ENCODE measurements around the gene DNM3.

DNM3 gene

DNA sequence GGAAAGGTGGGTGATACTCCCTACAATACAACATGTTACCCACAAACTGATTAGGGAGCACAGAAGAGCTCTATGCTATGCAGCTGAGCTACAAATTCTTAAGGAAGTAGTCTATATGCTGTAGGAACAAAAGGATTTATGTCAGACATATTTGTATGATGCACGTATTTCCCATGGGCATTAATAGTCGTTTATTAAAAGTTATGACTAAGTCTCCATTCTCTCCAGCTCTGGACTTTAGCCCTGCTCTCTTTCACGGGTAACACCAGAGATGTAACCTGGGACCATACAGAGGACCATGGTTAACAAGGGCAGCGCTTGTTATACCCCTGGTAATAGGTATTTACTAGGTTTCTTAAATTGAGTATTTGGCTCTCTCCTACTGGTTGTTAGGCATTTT is 411.0 kb downstream of the DNM3 start:
- no peak overlapping the region for H3K4me2 ChIP-seq (ENCODE audit: low read length)
- no peaks in the 10 kb centered on the region for H3K9me2 ChIP-seq (replicated peaks; ENCODE audit: control insufficient read depth, low read length)
- no peaks in the 10 kb centered on the region for H4K20me1 ChIP-seq (ENCODE audit: control insufficient read depth, insufficient read depth, low read depth, low read length)
- H3F3A ChIP-seq (ENCODE audit: control insufficient read depth, insufficient read depth), result no peaks in the 10 kb centered on the region
- no peaks in the 10 kb centered on the region for H3K79me2 ChIP-seq (ENCODE audit: control insufficient read depth, low read length)
- 0 out of 2 replicates have a peak, but pooled peaks cover 5% of the 10 kb centered on the region for H3K27me3 ChIP-seq (ENCODE audit: control insufficient read depth, low read length)
- H3K4me1 ChIP-seq (ENCODE audit: control insufficient read depth, low read length), result peaks cover 10% of the 10 kb centered on the region
- H3K36me3 ChIP-seq (ENCODE audit: control insufficient read depth, low read length), result no peaks in the 10 kb centered on the region
- no peak overlapping the region for H3K4me3 ChIP-seq (ENCODE audit: low read length)
- TF ChIP-seq, protein P1, sequence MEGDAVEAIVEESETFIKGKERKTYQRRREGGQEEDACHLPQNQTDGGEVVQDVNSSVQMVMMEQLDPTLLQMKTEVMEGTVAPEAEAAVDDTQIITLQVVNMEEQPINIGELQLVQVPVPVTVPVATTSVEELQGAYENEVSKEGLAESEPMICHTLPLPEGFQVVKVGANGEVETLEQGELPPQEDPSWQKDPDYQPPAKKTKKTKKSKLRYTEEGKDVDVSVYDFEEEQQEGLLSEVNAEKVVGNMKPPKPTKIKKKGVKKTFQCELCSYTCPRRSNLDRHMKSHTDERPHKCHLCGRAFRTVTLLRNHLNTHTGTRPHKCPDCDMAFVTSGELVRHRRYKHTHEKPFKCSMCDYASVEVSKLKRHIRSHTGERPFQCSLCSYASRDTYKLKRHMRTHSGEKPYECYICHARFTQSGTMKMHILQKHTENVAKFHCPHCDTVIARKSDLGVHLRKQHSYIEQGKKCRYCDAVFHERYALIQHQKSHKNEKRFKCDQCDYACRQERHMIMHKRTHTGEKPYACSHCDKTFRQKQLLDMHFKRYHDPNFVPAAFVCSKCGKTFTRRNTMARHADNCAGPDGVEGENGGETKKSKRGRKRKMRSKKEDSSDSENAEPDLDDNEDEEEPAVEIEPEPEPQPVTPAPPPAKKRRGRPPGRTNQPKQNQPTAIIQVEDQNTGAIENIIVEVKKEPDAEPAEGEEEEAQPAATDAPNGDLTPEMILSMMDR (IDR thresholded peaks at IDR 0.05; ENCODE audit: low read depth, low read length, poor library complexity, severe bottlenecking), result no peak
- TF ChIP-seq EZH2phosphoT487 (IDR thresholded peaks at IDR 0.05; ENCODE audit: borderline replicate concordance, low read length), result no peak
- H3K27ac ChIP-seq (ENCODE audit: low read depth, low read length), result no peak overlapping the region
- H3K9me3 ChIP-seq (ENCODE audit: control insufficient read depth, insufficient read depth, low read length), result no peaks in the 10 kb centered on the region

DNA sequence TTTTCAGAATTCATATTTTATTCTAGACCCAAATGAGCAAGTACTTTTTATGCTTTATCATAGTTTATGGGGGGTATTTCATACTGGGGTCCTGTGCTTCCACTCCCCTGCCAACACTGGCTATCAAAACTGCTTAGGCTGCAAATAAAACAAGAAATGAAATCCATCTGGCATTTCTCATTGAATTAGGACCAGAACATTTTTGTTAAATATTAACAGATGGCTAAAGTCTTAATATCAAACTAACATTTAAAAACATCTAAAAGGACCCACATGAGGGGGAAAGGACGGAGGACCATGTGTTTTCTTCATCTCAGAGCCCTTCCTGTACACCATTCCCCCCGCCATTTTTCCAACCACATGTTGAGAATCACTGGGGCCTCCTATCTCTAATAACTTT is 411.7 kb downstream of the DNM3 start:
- TF ChIP-seq, protein P1 (IDR thresholded peaks at IDR 0.05; ENCODE audit: low read depth, low read length, poor library complexity, severe bottlenecking), result no peak
- TF ChIP-seq EZH2phosphoT487 (IDR thresholded peaks at IDR 0.05; ENCODE audit: borderline replicate concordance, low read length), result no peak

DNA sequence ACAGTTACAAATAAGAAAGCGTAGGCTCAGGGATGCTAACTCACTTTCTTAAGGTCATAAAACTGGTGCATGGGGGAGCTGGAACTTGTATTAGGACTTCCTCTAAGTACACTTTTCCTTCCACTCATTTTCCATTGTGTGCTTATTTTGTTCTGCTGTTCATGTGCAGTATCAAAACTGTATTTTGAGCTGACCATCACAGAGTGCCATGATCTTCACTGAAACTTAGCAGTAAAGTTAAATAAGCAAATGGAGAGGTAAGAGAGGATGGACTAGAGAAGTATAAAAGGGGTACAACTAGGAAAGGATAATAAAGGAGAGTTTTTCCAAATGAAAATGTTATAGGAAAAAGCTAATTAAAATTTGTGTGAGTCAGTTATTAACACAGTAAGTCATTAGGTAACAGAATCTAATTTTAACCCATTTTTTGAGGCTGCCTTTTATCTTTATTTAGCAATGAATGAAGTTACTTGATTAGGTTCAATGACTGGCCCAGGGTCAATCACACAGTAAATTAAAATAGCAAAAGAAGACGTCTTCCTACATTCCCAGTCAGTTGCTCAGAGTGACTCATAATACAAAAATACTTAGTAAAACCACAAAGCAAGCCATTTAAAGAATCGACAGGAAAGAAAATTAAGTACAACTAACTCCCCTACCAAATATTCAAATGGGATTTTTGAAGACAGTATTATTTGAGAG is 413.4 kb downstream of the DNM3 start:
- no peak overlapping the region for H3K27ac ChIP-seq (ENCODE audit: low read depth, low read length)
- H3K4me1 ChIP-seq (ENCODE audit: control insufficient read depth, low read length), result peaks cover 10% of the 10 kb centered on the region
- no peaks in the 10 kb centered on the region for H3K79me2 ChIP-seq (ENCODE audit: control insufficient read depth, low read length)
- 0 out of 2 replicates have a peak, but pooled peaks cover 2% of the 10 kb centered on the region for H3K27me3 ChIP-seq (ENCODE audit: control insufficient read depth, low read length)
- no peaks in the 10 kb centered on the region for H3K9me3 ChIP-seq (ENCODE audit: control insufficient read depth, insufficient read depth, low read length)
- H3K36me3 ChIP-seq (ENCODE audit: control insufficient read depth, low read length), result no peaks in the 10 kb centered on the region
- no peak overlapping the region for H3K4me2 ChIP-seq (ENCODE audit: low read length)
- no peak overlapping the region for H3K4me3 ChIP-seq (ENCODE audit: low read length)
- no peaks in the 10 kb centered on the region for H3K9me2 ChIP-seq (replicated peaks; ENCODE audit: control insufficient read depth, low read length)
- H4K20me1 ChIP-seq (ENCODE audit: control insufficient read depth, insufficient read depth, low read depth, low read length), result no peaks in the 10 kb centered on the region
- TF ChIP-seq, protein P1 (IDR thresholded peaks at IDR 0.05; ENCODE audit: low read depth, low read length, poor library complexity, severe bottlenecking), result no peak
- no peak for TF ChIP-seq EZH2phosphoT487 (IDR thresholded peaks at IDR 0.05; ENCODE audit: borderline replicate concordance, low read length)
- no peaks in the 10 kb centered on the region for H3F3A ChIP-seq (ENCODE audit: control insufficient read depth, insufficient read depth)

More for the DNA sequence above, 411.7 kb downstream of the DNM3 start:
- H3F3A ChIP-seq (ENCODE audit: control insufficient read depth, insufficient read depth), result no peaks in the 10 kb centered on the region
- H3K9me3 ChIP-seq (ENCODE audit: control insufficient read depth, insufficient read depth, low read length), result no peaks in the 10 kb centered on the region
- H3K4me1 ChIP-seq (ENCODE audit: control insufficient read depth, low read length), result peaks cover 10% of the 10 kb centered on the region
- no peaks in the 10 kb centered on the region for H3K79me2 ChIP-seq (ENCODE audit: control insufficient read depth, low read length)
- H3K9me2 ChIP-seq (replicated peaks; ENCODE audit: control insufficient read depth, low read length), result no peaks in the 10 kb centered on the region
- H3K27me3 ChIP-seq (ENCODE audit: control insufficient read depth, low read length), result 0 out of 2 replicates have a peak, but pooled peaks cover 5% of the 10 kb centered on the region
- H3K36me3 ChIP-seq (ENCODE audit: control insufficient read depth, low read length), result no peaks in the 10 kb centered on the region
- H3K4me2 ChIP-seq (ENCODE audit: low read length), result no peak overlapping the region
- no peaks in the 10 kb centered on the region for H4K20me1 ChIP-seq (ENCODE audit: control insufficient read depth, insufficient read depth, low read depth, low read length)
- no peak overlapping the region for H3K27ac ChIP-seq (ENCODE audit: low read depth, low read length)
- H3K4me3 ChIP-seq (ENCODE audit: low read length), result no peak overlapping the region

Data from DOHH2 (cell line).